HG02642 (cell line): ENCODE results near the gene MYO3A.

Experiments used
- ATAC-seq: cut with Tn5 transposase; IDR thresholded peaks from one replicate; pipeline ENCODE4 v1.9.1; 2021; ENCODE audit warnings: mild to moderate bottlenecking; ENCODE audit not compliant: unreplicated experiment, poor library complexity

Gene MYO3A

DNA sequence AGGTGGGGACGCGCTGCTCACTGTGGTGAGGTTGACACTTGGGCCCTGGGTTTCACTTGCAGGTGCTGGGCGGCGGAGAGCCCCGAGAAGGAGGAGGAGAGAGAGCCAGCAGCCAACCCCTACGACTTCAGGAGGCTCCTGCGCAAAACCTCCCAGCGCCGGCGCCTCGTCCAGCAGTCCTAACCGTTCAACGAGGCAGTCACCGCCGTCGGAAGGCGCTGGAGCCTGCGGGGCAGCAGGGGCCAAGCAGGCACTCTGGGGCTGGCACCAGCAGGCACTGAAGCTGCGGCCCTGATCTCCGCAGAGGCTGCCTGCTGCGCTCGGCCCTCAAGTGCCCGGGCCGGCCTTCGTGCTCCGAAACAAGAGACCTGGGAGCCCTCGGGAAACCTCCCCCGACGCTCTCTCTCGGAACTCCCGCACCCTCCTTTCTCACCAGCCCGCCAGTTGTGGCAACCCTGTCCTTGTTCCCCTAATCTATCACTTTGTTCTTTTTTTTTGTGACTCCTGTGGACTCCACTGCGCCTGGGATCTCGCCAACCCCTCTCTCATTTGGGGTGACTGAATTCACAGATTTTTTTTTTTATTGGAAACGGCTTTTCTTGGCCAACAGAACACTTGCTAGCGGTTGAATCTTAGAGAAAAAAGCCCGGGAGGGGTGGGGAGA is 277.9 kb downstream of the MYO3A start:
- no peak for ATAC-seq

- no peak for ATAC-seq
Measured at GRCh38 chr10:26212511-26212910, 278.5 kb downstream of the MYO3A start.

DNA sequence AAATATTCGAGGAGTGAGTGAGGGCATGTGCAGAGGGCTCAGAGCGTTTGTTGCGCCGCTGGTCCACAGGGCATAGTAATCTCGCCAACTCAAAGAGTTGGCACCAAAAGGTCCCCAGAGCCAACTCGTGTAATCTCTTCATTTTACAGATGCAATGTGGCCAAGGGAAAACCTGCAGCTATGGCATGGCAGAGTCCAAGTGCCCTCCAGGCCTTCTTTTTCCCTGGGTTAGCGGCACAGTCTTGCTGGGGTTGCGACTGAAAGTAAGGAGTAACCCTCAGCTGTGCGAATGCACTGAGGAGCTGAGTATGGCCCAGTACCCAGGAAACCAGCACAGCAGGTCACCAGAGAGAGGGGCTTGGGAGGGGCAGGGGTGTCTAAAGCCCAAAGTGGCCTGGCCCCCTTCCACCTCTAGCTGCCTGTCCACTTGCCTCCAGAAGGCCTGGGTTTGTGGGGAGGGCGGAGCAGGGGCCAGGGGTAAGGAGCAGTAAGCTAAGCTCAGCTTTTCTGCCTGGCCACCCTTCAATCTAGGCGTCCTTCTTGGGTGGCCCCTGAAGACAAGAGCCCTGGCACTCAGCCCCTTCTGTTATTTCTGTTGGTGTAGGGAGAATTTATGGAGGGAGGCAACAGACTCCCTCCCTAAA is 279.2 kb downstream of the MYO3A start:
- ATAC-seq: no peak

- ATAC-seq: no peak
Measured at GRCh38 chr10:26214004-26214403, 280.0 kb downstream of the MYO3A start.

GRCh38 chr10:26214551-26215395 is 280.7 kb downstream of the MYO3A start:
- no peak for ATAC-seq

DNA sequence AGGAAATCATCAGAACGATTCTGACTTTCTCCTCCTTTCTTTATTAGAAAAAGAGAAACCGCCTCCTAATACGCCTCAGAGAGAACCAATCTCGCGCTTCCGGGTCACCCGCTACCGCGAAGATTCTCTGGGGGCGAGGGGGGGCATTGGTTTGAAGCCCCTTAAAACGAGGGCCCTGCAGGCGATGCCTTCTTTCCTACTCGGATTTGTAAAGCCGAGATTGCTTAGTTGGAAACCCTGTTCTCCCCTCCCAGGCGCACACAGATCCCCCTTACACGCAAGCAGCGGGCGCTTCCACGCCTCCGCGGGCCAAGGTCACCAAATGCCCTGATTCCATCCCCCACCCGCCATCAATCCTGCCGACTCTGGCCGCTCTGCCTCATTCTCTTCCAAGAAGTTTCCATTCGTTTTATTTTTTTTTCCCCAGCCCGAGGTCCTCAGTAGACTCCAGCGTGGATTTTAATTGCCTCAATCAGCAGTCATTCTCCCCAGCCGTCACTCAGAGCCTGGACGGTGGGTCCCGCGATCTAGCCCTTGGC is 281.4 kb downstream of the MYO3A start:
- ATAC-seq: no peak

DNA sequence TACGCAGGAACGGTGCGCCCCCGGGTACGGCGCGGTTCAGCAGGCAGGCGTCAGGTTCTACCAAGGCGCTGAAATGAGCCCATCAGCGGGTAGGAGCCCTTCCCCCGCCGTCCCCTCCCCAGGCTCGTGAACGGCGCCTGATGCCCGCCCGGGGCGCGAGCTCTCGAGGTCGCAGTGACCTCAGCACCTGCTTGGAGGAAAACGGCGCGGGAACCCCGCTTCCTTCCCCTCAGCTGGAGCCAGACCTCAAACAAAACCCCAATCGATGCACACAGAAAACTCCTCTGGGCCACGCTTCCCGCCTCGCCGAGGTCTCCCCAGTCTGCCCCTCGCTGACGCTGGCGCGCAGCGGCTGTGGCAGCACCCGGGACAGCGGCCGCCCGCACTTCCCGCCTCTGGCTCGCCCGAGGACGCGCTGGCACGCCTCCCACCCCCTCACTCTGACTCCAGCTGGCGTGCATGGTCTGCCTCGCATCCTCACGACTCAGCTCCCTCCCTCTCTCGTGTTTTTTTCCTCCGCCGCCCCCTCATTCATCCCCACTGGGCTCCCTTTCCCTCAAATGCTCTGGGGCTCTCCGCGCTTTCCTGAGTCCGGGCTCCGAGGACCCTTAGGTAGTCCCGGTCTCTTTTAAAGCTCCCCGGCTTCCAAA is 282.0 kb downstream of the MYO3A start:
- no peak for ATAC-seq

GRCh38 chr10:26216585-26217395 is 282.8 kb downstream of the MYO3A start, which contains the start of gene GAD2:
TSS of gene GAD2 (plus strand) at chr10:26216774. CDS start at chr10:26216810, 36 bp downstream.
- ATAC-seq: no peak

DNA sequence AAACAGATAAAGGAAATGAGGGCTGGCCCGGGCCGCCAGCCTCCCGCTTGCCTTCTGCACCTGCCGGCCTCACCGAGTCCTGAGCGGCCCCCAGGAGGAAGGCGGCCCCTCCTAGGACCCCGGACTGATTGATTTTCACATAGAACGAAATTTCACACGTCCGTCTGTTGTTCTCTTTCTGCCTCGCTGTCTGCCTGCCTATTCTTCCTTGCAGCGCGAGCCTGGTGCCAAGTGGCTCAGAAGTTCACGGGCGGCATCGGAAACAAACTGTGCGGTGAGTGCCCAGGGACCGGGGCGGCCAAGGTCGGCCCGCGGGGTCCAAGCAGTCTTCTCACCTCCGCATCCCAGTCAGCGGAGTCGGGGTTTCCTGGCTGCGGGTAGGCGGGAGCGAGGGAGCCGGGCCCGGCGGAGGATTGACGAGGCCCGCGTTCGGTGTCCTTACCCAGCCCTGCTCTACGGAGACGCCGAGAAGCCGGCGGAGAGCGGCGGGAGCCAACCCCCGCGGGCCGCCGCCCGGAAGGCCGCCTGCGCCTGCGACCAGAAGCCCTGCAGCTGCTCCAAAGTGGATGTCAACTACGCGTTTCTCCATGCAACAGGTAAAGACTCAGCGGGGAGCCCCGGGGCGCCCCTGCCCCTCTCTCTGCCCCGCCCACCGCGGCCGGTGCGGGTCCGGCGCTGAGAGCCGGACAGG is 283.5 kb downstream of the MYO3A start:
- no peak for ATAC-seq

GRCh38 chr10:26219676-26220075 is 285.6 kb downstream of the MYO3A start:
- ATAC-seq: no peak

DNA sequence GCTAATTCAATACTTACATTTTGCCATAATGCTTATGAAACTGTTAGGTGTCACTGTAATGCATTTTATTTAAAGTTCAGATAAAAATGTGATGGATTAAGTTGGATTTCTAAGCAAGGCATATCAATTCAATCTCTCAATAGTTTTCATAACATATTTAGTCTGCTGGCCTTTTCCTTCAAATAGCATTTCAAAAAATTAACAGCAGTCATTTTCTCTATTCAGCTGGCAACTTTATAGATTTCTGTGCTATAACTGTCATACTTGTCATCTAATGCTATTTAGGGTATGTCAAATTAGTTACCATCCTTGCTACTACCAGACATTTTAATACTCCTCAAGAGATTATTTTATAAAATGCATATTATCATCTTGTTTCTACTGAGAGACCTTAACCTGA is 286.9 kb downstream of the MYO3A start:
- no peak for ATAC-seq

- ATAC-seq: no peak
Measured at GRCh38 chr10:26221541-26221940, 287.5 kb downstream of the MYO3A start.

DNA sequence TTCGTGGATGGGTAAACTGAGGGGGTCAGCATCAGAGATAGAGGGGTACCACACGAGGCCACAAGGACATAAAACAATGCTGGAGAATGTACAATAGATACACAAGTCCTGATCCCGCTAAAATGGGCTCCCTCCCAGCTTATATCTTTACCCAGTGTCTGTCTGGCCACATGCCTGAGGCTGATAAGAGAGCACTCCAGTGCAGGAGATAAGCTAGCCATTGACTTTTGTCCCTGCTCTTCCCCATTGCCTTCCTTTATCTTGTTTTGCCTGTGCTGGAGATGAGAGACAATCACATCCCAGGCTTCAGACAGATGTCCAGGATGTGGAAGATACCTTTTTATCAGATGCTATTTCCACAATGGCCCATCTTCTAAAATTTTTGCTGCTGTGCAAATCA is 288.5 kb downstream of the MYO3A start:
- ATAC-seq: no peak

DNA sequence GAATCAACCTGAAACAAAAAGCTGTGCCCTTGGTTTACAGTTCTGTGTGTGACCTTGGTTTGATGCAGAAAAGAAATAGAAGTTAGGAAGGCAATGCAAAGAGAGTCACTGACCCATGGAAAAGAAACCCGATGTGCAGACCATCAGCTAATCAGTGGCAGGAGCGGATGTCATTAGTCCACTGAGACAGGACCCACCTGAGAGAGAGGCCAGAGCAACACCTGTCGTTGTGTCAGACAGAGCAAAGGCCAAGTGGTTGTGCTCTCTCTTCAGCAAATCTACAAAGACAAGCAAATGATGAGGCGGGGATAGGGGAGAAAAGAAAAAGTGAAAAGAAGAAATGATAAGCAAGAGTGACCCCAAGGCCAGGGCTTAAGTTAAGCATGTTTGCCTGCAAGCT is 291.3 kb downstream of the MYO3A start:
- ATAC-seq: no peak

DNA sequence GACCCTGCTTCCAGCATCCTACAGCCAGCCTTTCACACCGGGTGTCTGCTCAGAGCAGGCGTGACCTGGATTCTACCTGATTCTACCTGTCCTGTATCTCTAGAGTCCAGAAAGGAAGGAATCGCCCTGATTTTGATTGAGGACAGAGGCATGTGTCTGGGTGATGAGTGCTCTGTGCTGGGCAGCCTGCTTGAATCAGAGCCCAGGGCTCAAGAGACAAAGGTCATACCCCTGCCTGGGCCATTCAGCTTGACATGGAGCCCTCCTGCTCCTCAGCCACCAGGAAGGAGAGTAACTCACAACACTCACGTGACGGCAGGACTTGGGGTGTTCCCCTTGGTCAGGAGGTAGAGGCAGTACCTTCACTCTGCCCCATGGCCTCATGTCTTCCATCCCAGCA is 293.8 kb downstream of the MYO3A start:
- ATAC-seq: no peak

DNA sequence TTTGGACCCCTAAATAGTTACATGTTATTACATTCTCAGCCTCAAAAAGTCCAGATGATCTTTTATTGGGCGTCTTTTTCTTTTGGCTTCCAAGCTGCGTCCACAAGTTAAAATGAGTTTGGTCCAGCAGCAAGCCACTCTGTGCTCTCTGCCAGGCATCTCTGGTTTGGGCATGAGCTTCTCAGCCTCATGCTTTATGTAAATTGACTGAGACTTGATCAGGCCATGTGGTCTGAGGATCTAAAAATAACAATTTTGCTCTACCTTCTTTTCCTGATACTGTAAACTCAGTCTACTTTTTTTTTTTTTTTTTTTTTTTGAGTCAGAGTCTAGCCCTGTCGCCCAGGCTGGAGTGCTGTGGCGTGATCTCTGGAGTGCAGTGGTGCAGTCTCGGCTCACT is 298.1 kb downstream of the MYO3A start:
- no peak for ATAC-seq

DNA sequence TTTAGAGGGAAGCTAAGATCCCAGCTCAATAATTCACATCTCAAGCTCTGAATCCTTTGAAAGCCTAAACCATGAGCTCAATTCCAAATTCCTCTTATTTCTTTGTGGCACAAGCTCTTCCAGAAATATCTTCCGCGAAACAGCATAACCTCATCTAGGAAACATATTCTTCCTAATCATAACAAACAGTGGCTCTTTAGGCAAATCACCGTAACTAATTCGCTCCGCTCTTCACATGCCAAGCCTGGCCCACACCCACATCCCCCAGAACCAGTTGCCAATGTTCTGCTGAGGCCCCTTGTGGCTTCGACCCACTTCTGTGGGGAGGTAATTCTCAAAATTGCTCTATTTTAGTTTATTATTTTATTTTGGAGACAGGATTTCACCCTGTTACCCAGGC is 301.7 kb downstream of the MYO3A start:
- ATAC-seq: no peak

DNA sequence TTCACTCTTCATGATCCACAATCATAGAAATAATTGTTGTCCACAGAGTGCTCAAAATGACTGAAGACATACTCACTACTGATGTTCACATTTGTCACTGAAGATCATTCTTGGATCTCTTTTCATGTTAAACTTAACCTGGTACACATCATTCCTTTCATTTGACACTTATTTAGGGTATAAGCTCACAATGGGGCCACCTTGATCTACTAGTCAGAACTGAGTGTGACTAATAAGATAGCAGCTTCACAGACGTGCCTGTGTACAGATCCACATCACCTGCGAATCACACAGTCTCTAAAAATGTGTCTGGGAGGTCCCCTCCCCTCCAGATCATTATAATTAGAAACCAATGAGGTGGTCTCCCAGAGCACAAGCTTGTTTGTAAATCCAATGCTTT is 304.3 kb downstream of the MYO3A start:
- ATAC-seq: no peak

DNA sequence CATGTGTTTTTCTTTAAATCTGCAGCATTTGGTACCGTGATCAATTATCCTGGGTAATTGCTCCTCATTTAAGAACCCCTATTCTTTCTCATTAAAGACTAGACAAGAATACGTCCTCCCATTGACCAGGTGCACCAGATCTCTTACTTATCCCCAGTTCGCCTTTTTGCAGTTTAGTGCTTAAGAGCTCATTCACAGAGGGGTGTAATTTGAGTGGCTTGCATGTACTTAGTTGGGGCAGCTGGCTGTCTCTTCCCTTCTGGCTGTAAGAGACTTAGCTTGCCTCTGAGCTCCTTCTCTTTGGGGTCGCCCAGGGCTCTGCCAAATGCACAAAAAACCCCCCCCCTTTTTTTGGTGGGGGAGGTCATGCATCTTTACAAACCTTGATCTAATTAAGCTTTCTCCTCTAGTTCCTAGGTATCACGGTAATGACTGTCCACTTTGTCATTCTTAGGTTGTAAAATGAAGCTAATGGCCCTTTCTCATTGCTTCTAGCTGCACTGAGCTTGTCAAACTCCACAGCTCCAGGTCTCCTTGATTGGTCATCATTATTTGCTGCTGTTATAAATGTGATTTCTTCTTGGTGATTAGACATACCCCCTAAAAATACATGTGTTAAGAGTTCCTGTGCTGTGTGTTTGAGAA is 308.8 kb downstream of the MYO3A start:
- no peak for ATAC-seq
